GM12878 (cell line): Measurements from ENCODE around the gene ASCL4. TPM values are rescaled to one million over a fixed set of nuclear protein-coding genes. Genes with fewer than 3 reads are reported as not detected.
A peak's percentile ranks its signal among the peaks of the same experiment; 100 is the strongest.

Source experiments
- BACH1 ChIP-seq: fragments of 450-650 bp; IDR thresholded peaks from 2 replicates; pipeline ENCODE4 v1.6.1; 2017; ENCODE audit warnings: mild to moderate bottlenecking, borderline replicate concordance
- HCFC1 ChIP-seq: fragments of 150-350 bp; IDR thresholded peaks from 2 replicates; pipeline ENCODE4 v1.6.1; 2014; ENCODE audit warnings: low read length
- HDGF ChIP-seq: fragments of 450-650 bp; IDR thresholded peaks from 2 replicates; pipeline ENCODE4 v1.6.1; 2016; ENCODE audit warnings: antibody characterized with exemption
- KLF5 ChIP-seq: fragments of 450-650 bp; IDR thresholded peaks from 2 replicates; pipeline ENCODE4 v1.6.1; 2014; ENCODE audit warnings: mild to moderate bottlenecking; ENCODE audit not compliant: partially characterized antibody
- MTA3 ChIP-seq: IDR thresholded peaks from 2 replicates; pipeline ENCODE4 v1.6.1; 2012; ENCODE audit warnings: low read length, inconsistent platforms, borderline replicate concordance
- MYB ChIP-seq: fragments of 150-350 bp; IDR thresholded peaks from 2 replicates; pipeline ENCODE4 v1.6.1; 2014; ENCODE audit warnings: mild to moderate bottlenecking, low read depth, low read length, borderline replicate concordance
- NFIC ChIP-seq: IDR thresholded peaks from 2 replicates; pipeline ENCODE4 v1.6.1; 2012; ENCODE audit warnings: low read depth, mild to moderate bottlenecking, inconsistent platforms, low read length, moderate library complexity
- NRF1 ChIP-seq: conservative IDR thresholded peaks from 2 replicates; pipeline ENCODE4 v1.6.1; 2011; ENCODE audit warnings: mild to moderate bottlenecking, low read depth, low read length, improper control_type of control experiment
- POLR2A ChIP-seq: IDR thresholded peaks from 2 replicates; pipeline ENCODE4 v1.6.1; 2011; ENCODE audit warnings: low read depth, mild to moderate bottlenecking, low read length
- POLR2AphosphoS2 ChIP-seq: IDR thresholded peaks from 2 replicates; pipeline ENCODE4 v1.6.1; 2011; ENCODE audit warnings: low read depth, mild to moderate bottlenecking, low read length, improper control_type of control experiment, moderate library complexity
- POU2F2 ChIP-seq: IDR thresholded peaks from 3 replicates; pipeline ENCODE4 v1.6.1; 2011; ENCODE audit warnings: low read depth, mild to moderate bottlenecking, low read length, borderline replicate concordance
- RUNX3 ChIP-seq: IDR thresholded peaks from 2 replicates; pipeline ENCODE4 v1.6.1; 2012; ENCODE audit warnings: low read length, inconsistent platforms
- SMARCA5 ChIP-seq: fragments of 450-650 bp; IDR thresholded peaks from 2 replicates; pipeline ENCODE4 v1.6.1; 2017; ENCODE audit warnings: mild to moderate bottlenecking
- TARDBP ChIP-seq: IDR thresholded peaks from 2 replicates; pipeline ENCODE4 v1.6.1; 2016; ENCODE audit warnings: borderline replicate concordance
- ZNF207 ChIP-seq: fragments of 450-650 bp; IDR thresholded peaks from 2 replicates; pipeline ENCODE4 v1.6.1; 2014; ENCODE audit warnings: antibody characterized with exemption, mild to moderate bottlenecking, borderline replicate concordance
- polyA plus RNA-seq, 11 experiments: library from polyadenylated mRNA; depleted of rRNA in 4 of 11; unstranded in 6 of 11; stranded (reverse) in 5 of 11; fragments of >200 nt; fragmentation: Nextera tagmentation in 4 of 11; fragmentation: Illumina TruSeq in 1 of 11; extraction: Ambion mirVana in 4 of 11; extraction: Trizol in 1 of 11; gene quantifications; 1 replicate in 1 of 11; 2 replicates in 10 of 11; pipeline versions ENCODE4 v1.2.1 to v1.2.3, GENCODE V29; 2011 to 2016; ENCODE audit warnings: inconsistent platforms in 2 of 11, missing spikeins in 2 of 11, low read depth in 1 of 11
- total RNA-seq, 4 experiments: library from RNA; depleted of rRNA in 3 of 4; stranded (reverse); fragments of >200 nt in 3 of 4; fragmentation: Illumina TruSeq in 1 of 4; extraction: Trizol in 1 of 4; gene quantifications; 2 replicates each; pipeline versions ENCODE4 v1.2.1 to v1.2.3, GENCODE V29; 2013 to 2021
- TF ChIP-seq, protein P1 (sequence below): IDR thresholded peaks from 2 replicates; pipeline ENCODE4 v1.6.1; 2012; ENCODE audit warnings: improper control_type of control experiment, low read depth, low read length; ENCODE audit not compliant: insufficient replicate concordance
- TF ChIP-seq, protein P2 (sequence below): IDR thresholded peaks from 2 replicates; pipeline ENCODE4 v1.6.1; 2011; ENCODE audit warnings: borderline replicate concordance, low read depth, mild to moderate bottlenecking, moderate library complexity, low read length; ENCODE audit not compliant: insufficient read depth, poor library complexity, severe bottlenecking
- TF ChIP-seq, protein P3 (sequence below): fragments of 450-650 bp; IDR thresholded peaks from 2 replicates; pipeline ENCODE4 v1.6.1; 2017; ENCODE audit warnings: mild to moderate bottlenecking, moderate library complexity
- TF ChIP-seq, protein P4 (sequence below): IDR thresholded peaks from 2 replicates; pipeline ENCODE4 v1.6.1; 2011; ENCODE audit warnings: borderline replicate concordance, low read depth, mild to moderate bottlenecking, moderate library complexity, mixed read lengths, low read length; ENCODE audit not compliant: insufficient read depth; ENCODE audit errors: extremely low read length

Gene ASCL4
- total and polyA plus RNA-seq, 10 of the 15 experiments (the other 5 are each of a cell fraction or from before 2014, with no cell fraction given) = not detected

DNA sequence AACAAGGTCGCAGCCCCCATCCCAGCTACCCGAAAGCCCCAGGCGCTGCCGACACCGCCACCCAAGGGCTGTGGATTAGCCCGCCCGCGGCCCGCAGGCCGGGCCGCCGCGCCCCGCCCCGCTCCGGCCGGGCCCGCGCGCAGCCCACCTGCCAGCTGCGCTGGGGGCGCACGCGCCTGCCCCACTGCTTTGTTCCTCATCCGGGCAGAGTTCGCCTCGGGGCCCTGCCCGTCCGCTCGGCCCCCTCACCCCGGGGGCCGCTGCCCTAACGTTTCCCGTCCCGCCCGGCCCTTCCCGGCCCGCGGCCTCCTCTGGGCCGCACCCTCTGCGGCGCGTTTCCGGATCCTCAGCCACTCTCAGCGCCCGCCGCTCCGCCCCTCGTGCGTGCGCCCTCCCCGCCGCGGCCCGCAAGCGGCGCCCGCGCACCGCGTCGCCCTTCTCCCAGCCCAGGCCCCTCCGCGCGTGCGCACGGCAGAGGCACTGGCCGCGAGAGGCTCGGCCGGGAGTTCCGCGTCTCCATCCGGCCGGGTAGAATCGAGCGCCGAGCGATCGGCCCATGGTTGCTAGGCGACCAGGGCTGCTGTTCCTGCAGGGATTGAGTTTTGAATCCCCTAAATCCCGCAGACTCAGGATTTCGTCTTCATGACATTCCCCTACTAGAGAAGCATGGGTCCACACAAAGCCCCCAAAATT is 13.5 kb upstream of the ASCL4 start, which contains the start of gene PRDM4 (continued):
- TF ChIP-seq, protein P1, sequence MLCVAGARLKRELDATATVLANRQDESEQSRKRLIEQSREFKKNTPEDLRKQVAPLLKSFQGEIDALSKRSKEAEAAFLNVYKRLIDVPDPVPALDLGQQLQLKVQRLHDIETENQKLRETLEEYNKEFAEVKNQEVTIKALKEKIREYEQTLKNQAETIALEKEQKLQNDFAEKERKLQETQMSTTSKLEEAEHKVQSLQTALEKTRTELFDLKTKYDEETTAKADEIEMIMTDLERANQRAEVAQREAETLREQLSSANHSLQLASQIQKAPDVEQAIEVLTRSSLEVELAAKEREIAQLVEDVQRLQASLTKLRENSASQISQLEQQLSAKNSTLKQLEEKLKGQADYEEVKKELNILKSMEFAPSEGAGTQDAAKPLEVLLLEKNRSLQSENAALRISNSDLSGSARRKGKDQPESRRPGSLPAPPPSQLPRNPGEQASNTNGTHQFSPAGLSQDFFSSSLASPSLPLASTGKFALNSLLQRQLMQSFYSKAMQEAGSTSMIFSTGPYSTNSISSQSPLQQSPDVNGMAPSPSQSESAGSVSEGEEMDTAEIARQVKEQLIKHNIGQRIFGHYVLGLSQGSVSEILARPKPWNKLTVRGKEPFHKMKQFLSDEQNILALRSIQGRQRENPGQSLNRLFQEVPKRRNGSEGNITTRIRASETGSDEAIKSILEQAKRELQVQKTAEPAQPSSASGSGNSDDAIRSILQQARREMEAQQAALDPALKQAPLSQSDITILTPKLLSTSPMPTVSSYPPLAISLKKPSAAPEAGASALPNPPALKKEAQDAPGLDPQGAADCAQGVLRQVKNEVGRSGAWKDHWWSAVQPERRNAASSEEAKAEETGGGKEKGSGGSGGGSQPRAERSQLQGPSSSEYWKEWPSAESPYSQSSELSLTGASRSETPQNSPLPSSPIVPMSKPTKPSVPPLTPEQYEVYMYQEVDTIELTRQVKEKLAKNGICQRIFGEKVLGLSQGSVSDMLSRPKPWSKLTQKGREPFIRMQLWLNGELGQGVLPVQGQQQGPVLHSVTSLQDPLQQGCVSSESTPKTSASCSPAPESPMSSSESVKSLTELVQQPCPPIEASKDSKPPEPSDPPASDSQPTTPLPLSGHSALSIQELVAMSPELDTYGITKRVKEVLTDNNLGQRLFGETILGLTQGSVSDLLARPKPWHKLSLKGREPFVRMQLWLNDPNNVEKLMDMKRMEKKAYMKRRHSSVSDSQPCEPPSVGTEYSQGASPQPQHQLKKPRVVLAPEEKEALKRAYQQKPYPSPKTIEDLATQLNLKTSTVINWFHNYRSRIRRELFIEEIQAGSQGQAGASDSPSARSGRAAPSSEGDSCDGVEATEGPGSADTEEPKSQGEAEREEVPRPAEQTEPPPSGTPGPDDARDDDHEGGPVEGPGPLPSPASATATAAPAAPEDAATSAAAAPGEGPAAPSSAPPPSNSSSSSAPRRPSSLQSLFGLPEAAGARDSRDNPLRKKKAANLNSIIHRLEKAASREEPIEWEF = peak; percentile 83
- TF ChIP-seq POU2F2 = no peak; the same call in 2 of the 3 replicates
- TF ChIP-seq HCFC1 = peak; percentile 60; the same call in 1 of the 2 replicates
- no peak for TF ChIP-seq NFIC
- TF ChIP-seq POLR2A = peak; percentile 89
- TF ChIP-seq POLR2AphosphoS2 = no peak
- peak; percentile 96 for TF ChIP-seq ZNF207
- TF ChIP-seq, protein P2, sequence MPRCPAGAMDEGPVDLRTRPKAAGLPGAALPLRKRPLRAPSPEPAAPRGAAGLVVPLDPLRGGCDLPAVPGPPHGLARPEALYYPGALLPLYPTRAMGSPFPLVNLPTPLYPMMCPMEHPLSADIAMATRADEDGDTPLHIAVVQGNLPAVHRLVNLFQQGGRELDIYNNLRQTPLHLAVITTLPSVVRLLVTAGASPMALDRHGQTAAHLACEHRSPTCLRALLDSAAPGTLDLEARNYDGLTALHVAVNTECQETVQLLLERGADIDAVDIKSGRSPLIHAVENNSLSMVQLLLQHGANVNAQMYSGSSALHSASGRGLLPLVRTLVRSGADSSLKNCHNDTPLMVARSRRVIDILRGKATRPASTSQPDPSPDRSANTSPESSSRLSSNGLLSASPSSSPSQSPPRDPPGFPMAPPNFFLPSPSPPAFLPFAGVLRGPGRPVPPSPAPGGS = peak; percentile 9
- TF ChIP-seq KLF5 = peak; percentile 56
- peak; percentile 31 for TF ChIP-seq RUNX3
- no peak; the same call in 1 of the 2 replicates for TF ChIP-seq TARDBP
- TF ChIP-seq HDGF = no peak
- TF ChIP-seq BACH1 = peak; percentile 46; the same call in 1 of the 2 replicates
- TF ChIP-seq, protein P3, sequence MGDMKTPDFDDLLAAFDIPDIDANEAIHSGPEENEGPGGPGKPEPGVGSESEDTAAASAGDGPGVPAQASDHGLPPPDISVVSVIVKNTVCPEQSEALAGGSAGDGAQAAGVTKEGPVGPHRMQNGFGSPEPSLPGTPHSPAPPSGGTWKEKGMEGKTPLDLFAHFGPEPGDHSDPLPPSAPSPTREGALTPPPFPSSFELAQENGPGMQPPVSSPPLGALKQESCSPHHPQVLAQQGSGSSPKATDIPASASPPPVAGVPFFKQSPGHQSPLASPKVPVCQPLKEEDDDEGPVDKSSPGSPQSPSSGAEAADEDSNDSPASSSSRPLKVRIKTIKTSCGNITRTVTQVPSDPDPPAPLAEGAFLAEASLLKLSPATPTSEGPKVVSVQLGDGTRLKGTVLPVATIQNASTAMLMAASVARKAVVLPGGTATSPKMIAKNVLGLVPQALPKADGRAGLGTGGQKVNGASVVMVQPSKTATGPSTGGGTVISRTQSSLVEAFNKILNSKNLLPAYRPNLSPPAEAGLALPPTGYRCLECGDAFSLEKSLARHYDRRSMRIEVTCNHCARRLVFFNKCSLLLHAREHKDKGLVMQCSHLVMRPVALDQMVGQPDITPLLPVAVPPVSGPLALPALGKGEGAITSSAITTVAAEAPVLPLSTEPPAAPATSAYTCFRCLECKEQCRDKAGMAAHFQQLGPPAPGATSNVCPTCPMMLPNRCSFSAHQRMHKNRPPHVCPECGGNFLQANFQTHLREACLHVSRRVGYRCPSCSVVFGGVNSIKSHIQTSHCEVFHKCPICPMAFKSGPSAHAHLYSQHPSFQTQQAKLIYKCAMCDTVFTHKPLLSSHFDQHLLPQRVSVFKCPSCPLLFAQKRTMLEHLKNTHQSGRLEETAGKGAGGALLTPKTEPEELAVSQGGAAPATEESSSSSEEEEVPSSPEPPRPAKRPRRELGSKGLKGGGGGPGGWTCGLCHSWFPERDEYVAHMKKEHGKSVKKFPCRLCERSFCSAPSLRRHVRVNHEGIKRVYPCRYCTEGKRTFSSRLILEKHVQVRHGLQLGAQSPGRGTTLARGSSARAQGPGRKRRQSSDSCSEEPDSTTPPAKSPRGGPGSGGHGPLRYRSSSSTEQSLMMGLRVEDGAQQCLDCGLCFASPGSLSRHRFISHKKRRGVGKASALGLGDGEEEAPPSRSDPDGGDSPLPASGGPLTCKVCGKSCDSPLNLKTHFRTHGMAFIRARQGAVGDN = peak; percentile 65; the same call in 1 of the 2 replicates
- peak; percentile 84; the same call in 1 of the 2 replicates for TF ChIP-seq SMARCA5
- TF ChIP-seq, protein P4, sequence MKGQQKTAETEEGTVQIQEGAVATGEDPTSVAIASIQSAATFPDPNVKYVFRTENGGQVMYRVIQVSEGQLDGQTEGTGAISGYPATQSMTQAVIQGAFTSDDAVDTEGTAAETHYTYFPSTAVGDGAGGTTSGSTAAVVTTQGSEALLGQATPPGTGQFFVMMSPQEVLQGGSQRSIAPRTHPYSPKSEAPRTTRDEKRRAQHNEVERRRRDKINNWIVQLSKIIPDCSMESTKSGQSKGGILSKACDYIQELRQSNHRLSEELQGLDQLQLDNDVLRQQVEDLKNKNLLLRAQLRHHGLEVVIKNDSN = no peak
- peak; percentile 83 for TF ChIP-seq NRF1
- no peak for TF ChIP-seq MYB
- no peak for TF ChIP-seq MTA3
